Measurements from ENCODE around the gene GJA9. TPM values are rescaled to one million over a fixed set of nuclear protein-coding genes. Genes with fewer than 3 reads are reported as not detected.
A peak's percentile ranks its signal among the peaks of the same experiment; 100 is the strongest.

GJA9 gene
- total RNA-seq, 1 donor, result not detected

- H3K27ac ChIP-seq (ENCODE audit: low read depth, low read length), result no peak overlapping the region
- H3K4me2 ChIP-seq (ENCODE audit: insufficient read depth, low read length), result no peak overlapping the region
- no peaks in the 10 kb centered on the region for H3K27me3 ChIP-seq (ENCODE audit: insufficient read depth, low read length)
- H3K79me2 ChIP-seq (ENCODE audit: insufficient read depth, low read length), result peaks cover 85% of the 10 kb centered on the region
- no peaks in the 10 kb centered on the region for H3K9me3 ChIP-seq (ENCODE audit: low read depth, low read length)
- no peaks in the 10 kb centered on the region for H4K20me1 ChIP-seq (ENCODE audit: insufficient read depth, low read length)
- no peak for DNase-seq (ENCODE audit: insufficient read length, low spot score, missing footprints)
- H3K4me1 ChIP-seq (ENCODE audit: insufficient read depth, low read length), result peaks cover 6% of the 10 kb centered on the region
- no peak for TF ChIP-seq CTCF (IDR thresholded peaks at IDR 0.05; ENCODE audit: extremely low read depth, low read depth, low read length)
- H3K4me3 ChIP-seq (ENCODE audit: insufficient read depth, low read length), result no peak overlapping the region
- no peaks in the 10 kb centered on the region for H3K36me3 ChIP-seq (ENCODE audit: insufficient read depth, low read length)
- H2AFZ ChIP-seq (ENCODE audit: low read length), result no peak overlapping the region
These were observed 16.2 kb downstream of the GJA9 start for GRCh38 chr1:38865112-38865715.

GRCh38 chr1:38860454-38860795 lies 21.0 kb downstream of the GJA9 start:
- Histone ChIP-seq H3K9me3 (ENCODE audit: low read depth, low read length) (no peaks in the 10 kb centered on the region), H3K27ac (ENCODE audit: low read depth, low read length) (peak overlapping the region; percentile 76), H3K79me2 (ENCODE audit: insufficient read depth, low read length) (peaks cover 92% of the 10 kb centered on the region), H2AFZ (ENCODE audit: low read length) (peak overlapping the region; percentile 87), H3K27me3 (ENCODE audit: insufficient read depth, low read length) (no peaks in the 10 kb centered on the region), H3K36me3 (ENCODE audit: insufficient read depth, low read length) (peaks cover 14% of the 10 kb centered on the region), H4K20me1 (ENCODE audit: insufficient read depth, low read length) (peaks cover 17% of the 10 kb centered on the region), H3K4me3 (ENCODE audit: insufficient read depth, low read length) (peak overlapping the region; percentile 80), H3K4me2 (ENCODE audit: insufficient read depth, low read length) (peak overlapping the region; percentile 85), H3K4me1 (ENCODE audit: insufficient read depth, low read length) (peaks cover 17% of the 10 kb centered on the region)
- peak; percentile 48 for DNase-seq (ENCODE audit: insufficient read length, low spot score, missing footprints)
- no peak for TF ChIP-seq CTCF (IDR thresholded peaks at IDR 0.05; ENCODE audit: extremely low read depth, low read depth, low read length)

GRCh38 chr1:38859561-38860453 lies 21.6 kb downstream of the GJA9 start, which contains the start of gene RRAGC:
Gene RRAGC, minus strand, starts transcription at chr1:38859772. Its CDS starts 126 bp downstream, at chr1:38859646.
- H3K9me3 ChIP-seq (ENCODE audit: low read depth, low read length), result no peaks in the 10 kb centered on the region
- peaks cover 18% of the 10 kb centered on the region for H3K36me3 ChIP-seq (ENCODE audit: insufficient read depth, low read length)
- H3K27me3 ChIP-seq (ENCODE audit: insufficient read depth, low read length), result no peaks in the 10 kb centered on the region
- peak; percentile 100 for DNase-seq (ENCODE audit: insufficient read length, low spot score, missing footprints)
- H4K20me1 ChIP-seq (ENCODE audit: insufficient read depth, low read length), result peaks cover 17% of the 10 kb centered on the region
- peak within 1 kb of the TSS; percentile 80 for H3K4me3 ChIP-seq (ENCODE audit: insufficient read depth, low read length)
- no peak for TF ChIP-seq CTCF (IDR thresholded peaks at IDR 0.05; ENCODE audit: extremely low read depth, low read depth, low read length)
- peak within 1 kb of the TSS; percentile 77 for H3K27ac ChIP-seq (ENCODE audit: low read depth, low read length)
- peak within 1 kb of the TSS; percentile 94 for H3K4me2 ChIP-seq (ENCODE audit: insufficient read depth, low read length)
- H3K4me1 ChIP-seq (ENCODE audit: insufficient read depth, low read length), result peaks cover 17% of the 10 kb centered on the region
- peak within 1 kb of the TSS; percentile 87 for H2AFZ ChIP-seq (ENCODE audit: low read length)
- peaks cover 91% of the 10 kb centered on the region for H3K79me2 ChIP-seq (ENCODE audit: insufficient read depth, low read length)

Measured in osteoblast (primary cell).